ENCODE data around the gene ADCY9.

The ADCY9 gene

GRCh38 chr16:4117250-4117578, 972 bp upstream of the ADCY9 start:
- H3K27ac ChIP-seq = no peak overlapping the region
- no peak overlapping the region for H3K4me3 ChIP-seq (IDR thresholded peaks at IDR 0.05; ENCODE audit: insufficient read depth, low read depth, low read length)
- peaks cover 22% of the 10 kb centered on the region for H3K4me1 ChIP-seq (ENCODE audit: low read depth, poor library complexity, severe bottlenecking)
- no peak for TF ChIP-seq CTCF (conservative IDR thresholded peaks at IDR 0.05; ENCODE audit: low read depth, low read length)
- peak overlapping the region; percentile 97 for H2AFZ ChIP-seq (ENCODE audit: low read depth)
- H3K27me3 ChIP-seq (ENCODE audit: insufficient read depth, low read depth) = no peaks in the 10 kb centered on the region
- peaks cover 10% of the 10 kb centered on the region; the same call in 1 of the 2 replicates for H3K79me2 ChIP-seq (ENCODE audit: insufficient read depth, low read depth)
- no peak overlapping the region for H3K9ac ChIP-seq
- no peaks in the 10 kb centered on the region for H4K20me1 ChIP-seq (ENCODE audit: insufficient read depth)
- H3K4me2 ChIP-seq = peak overlapping the region; percentile 57
- H3K36me3 ChIP-seq (ENCODE audit: insufficient read depth) = no peaks in the 10 kb centered on the region; the same call in 1 of the 2 replicates

- Histone ChIP-seq H4K20me1 (ENCODE audit: insufficient read depth) (no peaks in the 10 kb centered on the region), H3K27ac (no peak overlapping the region), H3K4me2 (no peak overlapping the region)
Observed at GRCh38 chr16:4115949-4116318, 308 bp downstream of the ADCY9 start.

GRCh38 chr16:4115209-4115948, 863 bp downstream of the ADCY9 start:
- H3K9ac ChIP-seq = no peak overlapping the region
- 0 out of 2 replicates have a peak overlapping the region, but pooled peaks have one; percentile 38 for H2AFZ ChIP-seq (ENCODE audit: low read depth)
- H3K27me3 ChIP-seq (ENCODE audit: insufficient read depth, low read depth) = no peaks in the 10 kb centered on the region
- H4K20me1 ChIP-seq (ENCODE audit: insufficient read depth) = no peaks in the 10 kb centered on the region
- H3K27ac ChIP-seq = no peak overlapping the region
- H3K79me2 ChIP-seq (ENCODE audit: insufficient read depth, low read depth) = peaks cover 16% of the 10 kb centered on the region; the same call in 1 of the 2 replicates
- peak overlapping the region; percentile 64 for H3K4me2 ChIP-seq
- H3K4me1 ChIP-seq (ENCODE audit: low read depth, poor library complexity, severe bottlenecking) = peaks cover 30% of the 10 kb centered on the region
- TF ChIP-seq CTCF (conservative IDR thresholded peaks at IDR 0.05; ENCODE audit: low read depth, low read length) = no peak
- no peak overlapping the region for H3K4me3 ChIP-seq (IDR thresholded peaks at IDR 0.05; ENCODE audit: insufficient read depth, low read depth, low read length)
- H3K36me3 ChIP-seq (ENCODE audit: insufficient read depth) = no peaks in the 10 kb centered on the region; the same call in 1 of the 2 replicates

More at GRCh38 chr16:4115949-4116318, 308 bp downstream of the ADCY9 start:
- peaks cover 30% of the 10 kb centered on the region for H3K4me1 ChIP-seq (ENCODE audit: low read depth, poor library complexity, severe bottlenecking)
- no peaks in the 10 kb centered on the region; the same call in 1 of the 2 replicates for H3K36me3 ChIP-seq (ENCODE audit: insufficient read depth)
- H2AFZ ChIP-seq (ENCODE audit: low read depth) = no peak overlapping the region
- TF ChIP-seq CTCF (conservative IDR thresholded peaks at IDR 0.05; ENCODE audit: low read depth, low read length) = no peak
- H3K27me3 ChIP-seq (ENCODE audit: insufficient read depth, low read depth) = no peaks in the 10 kb centered on the region
- H3K79me2 ChIP-seq (ENCODE audit: insufficient read depth, low read depth) = peaks cover 16% of the 10 kb centered on the region; the same call in 1 of the 2 replicates
- H3K4me3 ChIP-seq (IDR thresholded peaks at IDR 0.05; ENCODE audit: insufficient read depth, low read depth, low read length) = no peak overlapping the region
- H3K9ac ChIP-seq = no peak overlapping the region

GRCh38 chr16:4114257-4115208, 1.7 kb downstream of the ADCY9 start:
- Histone ChIP-seq H3K36me3 (ENCODE audit: insufficient read depth) (no peaks in the 10 kb centered on the region; the same call in 1 of the 2 replicates), H3K27me3 (ENCODE audit: insufficient read depth, low read depth) (no peaks in the 10 kb centered on the region), H3K27ac (no peak overlapping the region), H2AFZ (ENCODE audit: low read depth) (no peak overlapping the region), H3K4me2 (peak overlapping the region; percentile 64; the same call in 1 of the 2 replicates), H4K20me1 (ENCODE audit: insufficient read depth) (no peaks in the 10 kb centered on the region), H3K4me3 (IDR thresholded peaks at IDR 0.05; ENCODE audit: insufficient read depth, low read depth, low read length) (no peak overlapping the region), H3K79me2 (ENCODE audit: insufficient read depth, low read depth) (peaks cover 16% of the 10 kb centered on the region; the same call in 1 of the 2 replicates), H3K9ac (no peak overlapping the region), H3K4me1 (ENCODE audit: low read depth, poor library complexity, severe bottlenecking) (peaks cover 30% of the 10 kb centered on the region)
- no peak for TF ChIP-seq CTCF (conservative IDR thresholded peaks at IDR 0.05; ENCODE audit: low read depth, low read length)
